EH (cell line): ENCODE results near the gene KIRREL1.

ENCODE experiments used
- DNase-seq: peaks from one replicate; pipeline ENCODE4 v3.0.0-alpha.2; 2015; ENCODE audit warnings: low read depth

Gene KIRREL1

DNA sequence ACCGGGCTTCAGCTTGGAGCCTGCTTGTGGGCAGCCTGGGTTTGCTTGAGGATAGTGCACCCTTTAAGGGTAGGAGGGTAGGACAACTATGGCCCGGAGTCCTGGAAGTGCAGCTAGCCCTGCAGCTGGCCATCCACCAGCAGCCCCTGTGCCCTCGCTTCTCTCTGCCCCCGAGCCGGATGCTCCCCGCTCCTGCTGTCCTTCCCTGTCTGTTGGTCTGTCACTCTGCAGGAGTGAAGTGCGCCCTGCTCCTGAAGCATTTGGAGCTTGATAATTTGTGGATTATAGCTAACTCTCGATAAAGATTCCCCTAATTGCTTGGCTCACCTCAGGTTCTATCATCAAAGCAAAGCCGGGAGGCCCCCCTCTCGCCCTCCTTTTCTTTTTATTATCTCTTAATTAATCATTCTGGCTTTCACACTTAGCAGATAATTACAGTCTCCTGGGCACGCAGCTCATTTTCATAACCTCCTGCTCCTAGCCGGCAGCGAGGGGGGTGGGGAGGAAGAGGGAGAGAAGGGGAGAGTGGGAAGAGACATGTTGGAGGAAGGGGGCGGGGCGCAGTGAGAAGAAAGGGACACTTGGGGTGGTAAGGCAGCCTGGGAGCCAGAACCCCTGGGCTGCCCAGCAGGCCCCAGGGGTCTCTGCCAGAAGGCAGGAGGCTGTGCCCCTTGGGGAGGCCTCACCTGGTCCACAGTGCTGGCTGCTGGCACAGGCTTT lies 14.4 kb downstream of the KIRREL1 start:
- peak; percentile 48 for DNase-seq

DNA sequence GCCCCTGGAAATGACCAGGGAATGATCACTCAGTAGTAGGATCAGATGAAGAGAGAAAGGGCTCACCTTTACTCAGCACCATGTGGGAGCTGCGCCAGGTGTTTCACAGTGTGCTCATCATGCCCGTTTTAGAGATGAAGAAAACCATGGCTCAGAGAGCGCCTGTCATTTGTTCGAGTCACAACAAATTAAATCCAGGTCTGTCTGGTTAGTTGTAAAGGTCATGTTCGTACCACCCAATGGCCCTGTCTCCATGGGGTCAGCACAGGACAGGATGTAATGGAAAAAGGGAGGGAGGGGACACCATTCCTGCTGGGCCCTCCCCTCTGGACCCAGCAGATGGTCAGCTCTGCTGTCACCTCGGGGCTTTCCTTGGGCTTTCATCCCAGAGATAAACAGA lies 15.2 kb downstream of the KIRREL1 start:
- DNase-seq = no peak

DNA sequence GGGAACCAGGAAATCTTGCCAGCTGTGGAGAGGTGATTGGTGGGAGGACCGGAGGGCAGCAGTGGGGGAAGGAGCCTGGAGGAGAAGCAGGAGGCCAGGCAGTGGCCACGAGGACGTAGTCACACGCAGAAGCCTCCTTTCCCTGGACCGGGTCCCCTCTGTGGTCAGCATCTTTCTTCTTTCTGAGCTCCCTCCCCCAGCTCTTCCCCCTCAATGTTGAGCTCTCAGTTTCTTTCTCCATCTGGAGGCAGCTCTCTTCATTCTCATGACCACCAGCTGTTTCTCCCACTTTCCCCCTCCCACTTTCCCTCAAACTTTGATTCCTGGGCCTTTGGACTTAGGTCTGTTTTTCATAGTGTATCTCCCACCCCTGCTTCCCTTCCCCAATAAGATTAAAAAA lies 18.3 kb downstream of the KIRREL1 start:
- DNase-seq = peak; percentile 63

DNA sequence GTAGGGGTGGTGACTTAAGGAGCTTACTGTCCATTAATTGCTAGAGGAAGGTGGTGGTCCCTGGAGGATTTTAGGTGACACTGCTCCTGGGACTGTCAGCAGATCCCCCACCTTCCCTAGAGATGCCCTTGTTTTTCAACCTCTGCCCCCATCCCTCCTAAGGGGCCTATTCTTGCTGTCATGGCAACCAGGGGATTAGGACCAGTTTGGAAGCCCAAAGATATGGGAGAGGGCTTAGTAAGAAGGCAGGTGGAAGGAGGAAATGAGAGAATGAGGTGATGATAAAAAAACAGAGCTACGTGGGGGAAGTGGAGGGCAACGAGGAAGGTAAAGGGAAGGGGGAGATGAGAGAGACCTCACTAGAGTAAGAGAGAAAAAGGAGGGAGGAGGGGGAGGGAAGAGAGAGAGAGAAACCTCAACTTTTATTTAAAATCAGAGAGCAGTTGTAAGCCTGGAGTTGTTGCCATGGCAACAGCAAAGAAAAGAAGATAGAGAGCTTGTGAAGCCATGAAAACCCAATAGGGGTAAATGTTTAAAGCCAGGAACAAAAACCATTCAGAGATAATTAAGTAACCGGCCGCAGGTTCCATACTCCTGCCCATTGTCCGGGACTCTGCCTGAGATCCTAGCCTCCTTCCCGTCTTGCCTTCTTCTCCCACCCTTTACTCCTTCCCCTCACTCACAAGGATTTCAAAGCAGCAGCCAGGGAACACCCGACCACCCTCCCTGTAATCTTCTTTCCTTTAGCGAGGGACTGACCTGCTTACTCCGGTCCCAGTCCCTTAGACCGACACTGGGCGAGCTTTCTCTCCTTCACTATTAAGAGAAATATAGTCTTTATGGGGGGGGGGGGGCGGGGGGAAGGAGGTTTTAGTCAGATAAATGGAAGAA lies 20.6 kb downstream of the KIRREL1 start:
- DNase-seq = peak; percentile 57

DNA sequence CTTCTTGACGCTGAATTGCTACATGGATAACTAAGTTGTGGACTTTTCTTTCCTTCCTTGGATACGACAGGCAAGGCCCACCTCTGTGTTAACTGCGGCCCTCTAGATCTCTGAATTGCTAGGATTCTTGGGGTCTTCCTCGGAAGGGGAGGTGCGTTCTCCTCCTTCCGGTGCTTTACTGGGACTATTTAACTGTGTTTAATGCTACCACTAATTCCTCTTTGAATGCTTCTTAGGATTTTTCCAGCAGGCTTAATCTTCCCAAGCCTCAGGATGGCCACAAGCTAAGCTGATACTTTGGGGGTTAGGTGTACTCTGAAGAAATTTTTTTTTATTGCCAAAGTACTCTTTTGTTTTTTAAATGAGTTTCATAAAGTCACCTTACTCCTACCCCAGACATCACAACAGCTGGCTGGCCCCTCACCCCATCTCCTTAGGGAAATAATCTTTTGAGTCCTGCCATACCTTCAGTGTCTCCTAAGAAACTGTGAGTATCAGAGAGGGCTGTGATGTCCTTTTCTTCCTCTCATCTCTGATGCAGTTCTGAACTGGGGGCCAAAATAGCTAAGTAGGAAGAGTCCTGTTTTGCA lies 21.4 kb downstream of the KIRREL1 start:
- DNase-seq = no peak

DNA sequence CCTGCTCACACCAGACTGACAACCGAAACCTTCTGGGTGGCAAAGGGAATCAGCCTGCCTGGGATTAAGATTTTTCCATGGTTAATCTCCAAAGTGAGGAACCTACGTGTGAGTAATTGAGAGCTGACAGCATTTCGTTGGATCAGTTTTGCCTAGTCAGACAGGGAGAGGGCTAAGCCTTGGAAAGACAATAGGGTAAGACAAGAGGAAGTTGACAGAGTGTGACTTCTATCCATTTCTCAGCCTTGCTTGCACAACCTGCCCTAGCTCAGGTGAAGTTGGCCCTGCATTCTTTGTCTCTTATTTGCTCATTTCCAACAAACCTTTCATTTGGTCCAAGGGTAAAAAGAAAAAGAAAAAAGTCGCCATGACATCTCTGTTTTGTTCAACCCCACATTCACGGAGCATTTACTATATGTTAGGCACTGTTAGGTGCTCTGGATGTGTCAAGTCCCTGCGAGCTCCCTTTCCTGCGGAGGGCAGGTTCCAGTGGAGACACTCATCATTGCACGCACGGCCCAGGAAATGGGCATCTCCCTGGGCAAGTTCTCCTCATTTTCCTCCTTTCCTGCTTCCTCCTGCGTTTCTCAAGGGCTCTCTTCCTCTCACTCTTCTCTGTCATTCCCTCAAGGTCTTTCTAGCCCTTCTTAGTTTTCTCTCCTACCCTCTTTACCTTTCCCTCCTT lies 23.3 kb downstream of the KIRREL1 start:
- no peak for DNase-seq

DNA sequence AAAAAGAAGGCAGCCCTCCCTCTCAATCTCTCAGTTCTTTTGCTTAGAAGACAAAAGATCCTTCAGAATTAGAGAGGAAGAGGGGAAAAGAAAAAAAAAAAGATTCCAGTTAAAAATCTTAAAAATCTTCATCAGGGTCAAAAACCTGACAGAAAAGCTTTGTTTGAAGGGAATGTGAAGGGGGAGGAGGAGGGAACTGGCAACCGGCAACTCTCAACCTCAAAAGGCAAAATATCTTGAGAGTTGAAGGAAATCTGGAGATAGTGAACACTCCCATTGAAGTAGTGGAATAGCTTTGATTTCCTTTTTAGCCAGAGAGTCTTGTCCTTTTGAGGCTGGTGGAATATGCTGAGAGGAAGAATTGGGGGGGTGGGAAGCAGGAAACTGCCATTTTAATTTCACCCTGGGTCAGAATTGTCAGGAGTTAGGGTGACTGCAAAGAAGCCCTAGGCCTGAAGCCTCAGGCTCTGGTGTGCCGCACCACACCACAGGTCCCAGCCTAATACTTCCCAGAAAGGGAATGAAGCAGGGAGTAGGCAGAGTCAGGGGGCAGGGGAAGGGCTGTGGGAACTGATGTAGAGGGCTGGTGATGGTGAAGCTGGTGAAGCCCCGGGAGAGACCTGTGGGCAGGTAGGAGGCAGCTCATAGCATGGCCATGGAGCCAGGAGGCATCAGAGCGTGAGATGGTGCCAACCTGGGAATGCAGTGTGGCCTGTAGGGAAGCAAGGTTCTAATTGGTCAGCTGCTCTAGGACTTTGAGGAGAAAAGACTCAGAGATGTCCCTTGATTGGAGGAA lies 24.6 kb downstream of the KIRREL1 start:
- DNase-seq = peak; percentile 56

DNA sequence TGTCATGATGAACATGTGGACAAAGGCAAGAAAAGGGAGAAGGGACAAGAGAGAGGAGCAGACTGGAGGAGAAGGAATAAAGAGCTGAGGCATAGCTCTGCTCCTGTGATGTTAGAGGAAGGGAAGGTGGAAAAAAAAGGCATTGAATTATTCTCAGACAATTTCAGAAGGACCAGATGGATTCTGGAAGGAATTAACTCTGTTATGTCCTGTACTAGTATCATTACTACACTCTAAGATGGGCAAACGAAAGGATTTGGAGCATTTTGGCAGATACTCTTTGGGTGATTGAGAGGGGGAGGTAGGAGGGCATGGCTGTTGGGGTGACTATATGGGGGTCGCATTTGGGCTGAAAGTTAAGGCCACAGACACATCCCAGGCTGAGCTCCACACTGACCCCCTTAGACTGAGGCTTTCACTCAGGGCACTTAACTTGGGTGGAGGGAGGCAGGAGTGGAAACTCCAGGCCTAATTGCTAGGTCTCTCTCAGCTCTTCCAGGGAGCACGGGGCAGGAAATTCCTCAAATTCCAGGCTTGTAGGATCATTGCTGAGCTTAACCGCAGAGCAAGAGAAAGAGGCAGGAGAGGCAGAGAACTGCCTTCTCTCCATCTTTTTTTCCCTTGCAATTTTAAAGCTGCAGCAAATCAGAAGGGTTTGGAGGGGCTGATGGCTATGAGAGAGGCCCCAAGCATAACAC lies 25.9 kb downstream of the KIRREL1 start:
- DNase-seq = peak; percentile 98

DNA sequence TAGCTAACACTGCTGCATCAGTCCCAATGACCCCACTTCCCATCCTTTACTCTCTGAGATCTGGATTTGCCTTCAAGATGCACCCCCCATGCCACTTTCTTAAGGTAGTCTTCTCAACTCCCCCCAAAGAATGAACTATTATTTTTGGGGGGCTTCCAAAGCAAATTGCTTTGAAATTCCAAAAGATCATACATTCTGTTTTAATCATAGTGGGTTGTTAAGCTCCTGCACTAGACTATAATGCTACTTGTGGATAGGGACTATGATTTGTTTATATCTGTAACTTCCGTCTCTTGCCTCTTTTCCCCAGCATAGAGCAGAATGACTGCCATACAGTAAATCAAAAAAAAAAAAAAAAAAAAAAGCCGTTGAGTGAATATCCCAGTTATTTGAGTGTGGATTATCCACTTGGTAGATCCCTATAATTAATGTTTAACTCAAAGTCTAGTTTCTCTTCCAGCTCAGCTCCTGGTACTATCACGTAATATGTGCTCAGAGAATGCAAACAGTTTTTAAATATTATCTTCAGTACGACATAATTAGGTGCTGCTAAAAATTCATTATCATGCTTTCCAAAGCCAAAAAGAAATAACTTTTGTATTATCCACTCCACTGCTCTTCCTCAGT lies 26.9 kb downstream of the KIRREL1 start:
- DNase-seq = peak; percentile 56

DNA sequence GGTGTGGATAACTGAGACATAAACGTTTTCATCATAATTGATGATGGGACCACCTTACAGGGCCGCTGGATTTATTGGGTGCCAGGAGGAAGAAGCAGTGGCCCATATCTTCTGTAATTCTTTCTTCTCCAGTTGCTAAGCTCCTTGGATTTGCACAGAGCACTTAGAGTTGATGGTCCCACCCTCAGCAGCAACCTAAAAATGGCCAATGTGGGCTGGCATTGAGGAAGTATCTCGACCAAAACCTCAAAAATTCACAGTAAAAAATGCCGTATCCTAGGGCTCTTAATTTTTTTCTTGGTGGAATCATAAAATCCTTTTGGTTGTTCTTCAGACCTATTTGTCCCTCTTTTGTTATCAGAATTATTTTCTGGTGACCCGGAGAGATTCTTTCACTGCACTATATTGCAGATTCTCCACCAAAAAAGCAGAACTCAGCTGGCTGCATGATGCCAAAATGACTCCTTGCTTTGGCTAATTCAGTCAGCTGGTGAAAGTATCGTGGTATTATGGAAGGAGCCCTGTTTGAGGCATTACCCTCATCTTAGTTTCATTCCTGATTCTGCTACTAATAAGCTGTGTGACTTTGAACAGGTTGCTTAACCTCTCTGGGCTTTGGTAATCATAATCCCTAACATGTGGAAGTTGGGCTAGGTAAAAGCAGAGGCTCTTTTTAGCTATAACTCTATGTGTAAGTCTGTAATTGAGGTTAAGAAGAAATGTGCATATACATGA lies 27.6 kb downstream of the KIRREL1 start:
- DNase-seq = peak; percentile 87

DNA sequence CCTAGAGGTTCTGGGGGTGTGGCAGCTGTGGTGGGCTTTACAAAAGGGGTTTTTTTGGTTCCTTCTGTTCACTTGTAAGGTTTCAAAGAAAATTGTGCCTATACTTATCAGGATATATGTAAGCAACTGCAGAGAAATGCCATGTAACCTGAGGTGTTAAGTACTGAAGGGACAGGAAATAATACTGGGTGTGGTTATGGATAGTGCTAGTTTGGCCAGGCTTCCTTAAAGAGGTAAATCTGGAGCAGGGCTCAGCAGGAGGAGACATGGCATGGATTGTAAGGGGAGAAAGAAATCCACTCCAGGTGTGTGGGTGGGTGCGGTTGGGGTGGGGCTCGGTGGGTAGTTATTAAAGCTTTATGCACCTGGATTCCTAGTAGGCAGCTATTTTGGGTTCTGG lies 28.3 kb downstream of the KIRREL1 start:
- DNase-seq = no peak

DNA sequence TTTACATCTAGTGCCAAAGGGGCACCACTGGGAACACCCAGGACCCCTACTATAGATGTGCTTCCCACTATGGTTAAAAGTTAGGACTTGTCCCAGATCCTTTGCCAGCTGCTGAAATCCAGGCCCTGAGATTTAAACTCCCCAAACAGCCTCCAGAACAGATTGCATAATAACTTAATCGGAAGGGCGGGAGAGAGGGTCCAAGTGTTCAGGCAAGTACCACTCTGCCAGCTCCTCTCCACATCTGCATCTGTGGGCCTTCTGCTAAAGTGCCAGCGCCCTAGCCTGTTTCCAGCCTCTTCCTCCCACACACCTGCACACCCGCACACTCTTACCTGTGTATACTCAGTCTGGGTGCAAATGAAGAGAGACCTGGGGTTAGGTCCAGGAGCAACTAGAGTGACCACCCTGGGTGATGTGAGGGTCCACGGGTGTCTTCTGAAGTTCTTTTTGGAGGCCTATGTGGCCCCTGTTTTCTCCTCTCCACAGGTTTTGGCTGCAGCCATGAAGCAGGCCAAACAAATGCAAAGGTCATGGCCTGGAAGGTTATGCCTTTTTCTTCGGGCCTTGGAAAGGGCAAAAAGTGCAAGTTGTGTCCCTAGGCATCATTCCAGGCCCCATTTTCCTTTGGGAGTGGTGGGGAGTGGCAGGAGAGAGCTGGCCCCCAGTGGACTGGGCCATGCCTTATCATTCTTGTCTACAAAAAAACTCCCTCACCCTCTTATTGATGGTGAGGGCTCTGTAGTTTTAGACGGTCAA lies 29.3 kb downstream of the KIRREL1 start:
- DNase-seq = no peak

DNA sequence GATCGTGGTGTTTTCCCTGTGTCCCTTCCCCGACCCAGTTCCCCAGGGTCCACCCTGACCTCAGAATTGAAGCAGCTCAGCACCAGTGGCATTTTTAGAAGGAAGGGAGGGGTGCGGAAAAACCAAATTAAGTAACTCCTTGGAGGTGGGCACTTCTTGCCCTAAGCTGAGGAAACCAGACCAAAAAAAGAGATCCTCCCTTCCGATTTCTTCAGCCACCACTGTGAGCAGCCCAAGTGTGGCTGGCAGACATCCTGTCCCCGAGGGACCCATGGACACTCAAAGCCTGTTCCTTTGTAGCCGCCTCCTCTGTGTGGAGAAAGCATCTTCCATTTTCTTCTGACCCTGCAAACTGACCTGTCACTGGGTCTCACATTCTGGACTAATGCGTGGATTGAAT lies 31.3 kb downstream of the KIRREL1 start:
- DNase-seq = no peak

DNA sequence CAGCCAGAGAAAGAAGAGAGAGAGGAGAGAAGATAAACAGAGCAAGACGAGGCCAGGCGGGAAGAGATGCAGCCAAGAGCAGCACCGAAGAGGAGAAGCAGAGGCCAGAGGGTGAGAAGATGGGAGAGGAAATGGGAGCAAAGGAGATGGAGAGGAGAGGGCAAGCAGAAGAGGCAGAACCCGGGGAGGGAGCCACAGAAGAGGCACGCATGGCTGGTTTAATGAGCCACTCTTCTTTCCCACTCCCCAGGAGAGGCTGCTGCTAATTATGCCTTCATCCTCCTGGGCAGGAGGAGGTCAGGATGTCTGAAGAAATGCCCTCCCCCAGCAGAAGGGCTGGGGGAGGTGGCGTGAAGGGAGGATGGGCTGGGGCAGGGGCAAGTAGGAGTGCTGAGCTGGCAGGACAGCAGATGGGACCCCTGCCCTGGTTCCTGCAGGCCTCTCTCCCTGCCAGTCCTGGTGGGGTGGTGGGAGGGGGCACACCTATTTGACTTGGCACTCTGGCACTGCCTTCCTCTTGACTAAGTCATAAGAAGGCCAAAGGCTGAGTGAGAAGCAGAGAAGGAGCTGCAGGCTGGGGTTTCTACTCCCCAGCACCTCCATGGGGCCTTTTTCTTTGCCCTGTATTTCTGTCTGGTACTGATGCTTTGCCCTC lies 32.3 kb downstream of the KIRREL1 start:
- DNase-seq = no peak

DNA sequence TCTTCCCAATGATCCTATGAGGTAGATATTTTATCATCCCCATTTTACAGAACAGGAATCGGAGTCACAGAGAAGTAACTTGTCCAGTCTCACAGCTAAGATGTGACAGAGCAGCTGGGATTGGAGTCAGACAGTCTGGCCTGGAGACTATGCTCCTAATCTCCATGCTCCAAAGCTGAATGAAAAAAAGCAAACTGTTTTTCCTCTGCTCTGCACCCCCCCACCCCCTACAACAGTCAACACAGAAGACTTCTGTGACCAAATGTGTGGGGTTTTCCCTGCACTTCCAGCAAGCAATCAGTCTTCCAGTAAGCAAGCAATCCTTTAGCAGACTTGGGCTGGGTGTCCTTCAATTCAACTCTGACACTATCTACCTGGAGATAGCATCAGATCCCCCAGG lies 33.2 kb downstream of the KIRREL1 start:
- DNase-seq = no peak

DNA sequence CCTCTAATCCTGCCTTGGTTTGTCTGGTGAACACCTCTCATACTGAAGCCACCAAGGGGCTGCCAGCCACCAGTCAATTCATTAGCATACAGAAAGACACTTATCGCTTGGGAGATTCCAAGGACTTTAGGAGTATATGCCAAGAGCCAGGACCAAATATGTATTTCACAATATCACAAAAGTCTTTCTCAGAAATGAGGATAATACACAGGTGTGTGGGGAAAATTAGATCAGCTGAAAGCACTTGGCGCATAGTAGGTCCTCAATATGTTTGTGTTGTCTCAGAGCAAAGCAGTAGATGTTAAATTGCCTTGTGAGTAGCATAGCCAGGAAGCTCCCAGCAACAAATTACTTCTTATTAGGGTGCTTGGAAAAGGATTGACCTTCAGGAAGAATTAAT lies 34.1 kb downstream of the KIRREL1 start:
- DNase-seq = no peak

DNA sequence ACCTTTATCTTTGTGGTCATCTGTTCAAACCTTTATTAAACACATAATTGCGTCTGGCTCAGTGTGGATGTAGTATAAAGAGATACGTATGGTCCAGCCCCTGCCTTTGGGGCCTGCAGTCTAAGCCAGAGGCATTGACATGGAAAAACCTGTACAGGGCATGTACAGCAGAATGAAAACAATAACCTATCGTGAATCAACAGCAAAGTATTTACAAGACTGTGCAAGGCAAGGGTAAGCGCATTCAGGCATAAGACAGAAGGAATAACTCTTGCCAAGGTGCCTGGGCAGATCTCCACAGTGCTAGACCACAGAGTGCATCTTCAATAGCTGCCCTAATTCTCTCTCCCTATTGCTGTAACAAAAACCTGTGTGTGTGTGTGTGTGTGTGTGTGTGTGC lies 35.5 kb downstream of the KIRREL1 start:
- DNase-seq = peak; percentile 75

DNA sequence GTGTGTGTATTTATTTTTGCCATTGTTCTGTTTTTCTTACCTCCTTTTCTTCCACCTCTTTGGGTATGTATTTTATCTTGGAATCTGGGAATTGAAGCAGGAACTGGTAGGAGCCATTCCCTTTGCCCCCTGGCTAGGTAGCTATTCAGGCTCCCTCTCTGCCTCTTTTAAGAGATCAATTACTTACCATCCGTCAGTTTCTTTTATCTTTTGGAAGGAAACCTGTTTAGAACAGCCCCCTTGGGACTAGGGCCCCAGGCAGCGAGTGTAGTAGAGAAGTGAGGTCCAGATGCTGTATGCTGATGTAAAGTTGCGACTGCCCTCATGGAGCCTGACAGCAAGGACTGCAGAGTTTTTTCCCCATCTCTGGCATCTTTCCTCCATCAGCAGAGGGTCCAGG lies 41.6 kb downstream of the KIRREL1 start:
- no peak for DNase-seq
